ENCODE data around the gene ARHGEF16. TPM values are rescaled to one million over a fixed set of nuclear protein-coding genes. Genes with fewer than 3 reads are reported as not detected.

The ARHGEF16 gene
- total RNA-seq, 2 donors from 2014 or later, result 47.7 to 64.7 TPM

- H3K27ac Mint-ChIP-seq, result no peak overlapping the region
- H3K9me3 ChIP-seq (ENCODE audit: control insufficient read depth, low read length), result no peaks in the 10 kb centered on the region
- DNase-seq, result no peak
- peaks cover 2% of the 10 kb centered on the region for H3K4me1 Mint-ChIP-seq
- no peaks in the 10 kb centered on the region for H3K27me3 ChIP-seq (ENCODE audit: control insufficient read depth, insufficient read depth, low read length, poor library complexity, severe bottlenecking)
- no peaks in the 10 kb centered on the region for H3K36me3 ChIP-seq (ENCODE audit: control insufficient read depth, insufficient read depth, low read length)
- WGBS, 2 experiments (ENCODE audit: insufficient coverage in 1 of 2, insufficient read length in 1 of 2), result 92 to 95% methylated on average over 8 to 13 of the region's 13 CpGs
- no peaks in the 10 kb centered on the region for H3K36me3 Mint-ChIP-seq (ENCODE audit: low read depth)
- H3K4me1 ChIP-seq (ENCODE audit: control insufficient read depth, insufficient read depth, low read length), result no peaks in the 10 kb centered on the region
- no peak overlapping the region for H3K27ac ChIP-seq (ENCODE audit: low read depth, low read length)
- H3K4me3 Mint-ChIP-seq, result no peak overlapping the region
- no peak overlapping the region for H3K9ac ChIP-seq (ENCODE audit: extremely low read depth, low read length, poor library complexity, severe bottlenecking)
- H3K9me3 Mint-ChIP-seq, result no peaks in the 10 kb centered on the region
- no peaks in the 10 kb centered on the region for H3K27me3 Mint-ChIP-seq (ENCODE audit: insufficient read depth)
- no peak overlapping the region for H3K4me3 ChIP-seq (ENCODE audit: low read length)
- no peak for TF ChIP-seq CTCF (conservative IDR thresholded peaks at IDR 0.05)
Measured at GRCh38 chr1:3429320-3429719, 25.1 kb upstream of the ARHGEF16 start.

- Histone ChIP-seq H3K27me3 (ENCODE audit: control insufficient read depth, insufficient read depth, low read length, poor library complexity, severe bottlenecking) (no peaks in the 10 kb centered on the region), H3K9me3 (ENCODE audit: control insufficient read depth, low read length) (no peaks in the 10 kb centered on the region), H3K4me3 (ENCODE audit: low read length) (no peak overlapping the region), H3K9ac (ENCODE audit: extremely low read depth, low read length, poor library complexity, severe bottlenecking) (no peak overlapping the region), H3K27ac (ENCODE audit: low read depth, low read length) (no peak overlapping the region), H3K4me1 (ENCODE audit: control insufficient read depth, insufficient read depth, low read length) (no peaks in the 10 kb centered on the region), H3K36me3 (ENCODE audit: control insufficient read depth, insufficient read depth, low read length) (no peaks in the 10 kb centered on the region)
- H3K27ac Mint-ChIP-seq, result no peak overlapping the region
- H3K27me3 Mint-ChIP-seq (ENCODE audit: insufficient read depth), result no peaks in the 10 kb centered on the region
- H3K36me3 Mint-ChIP-seq (ENCODE audit: low read depth), result no peaks in the 10 kb centered on the region
- peaks cover 2% of the 10 kb centered on the region for H3K4me1 Mint-ChIP-seq
- no peak for DNase-seq
- no peak overlapping the region for H3K4me3 Mint-ChIP-seq
- WGBS, 2 experiments (ENCODE audit: insufficient coverage in 1 of 2, insufficient read length in 1 of 2), result 84 to 91% methylated on average over 11 to 16 of the region's 16 CpGs
- H3K9me3 Mint-ChIP-seq, result no peaks in the 10 kb centered on the region
- no peak for TF ChIP-seq CTCF (conservative IDR thresholded peaks at IDR 0.05)
Measured at GRCh38 chr1:3429766-3430165, 24.7 kb upstream of the ARHGEF16 start.

GRCh38 chr1:3430406-3430805 lies 24.1 kb upstream of the ARHGEF16 start:
- WGBS, 2 experiments (ENCODE audit: insufficient coverage in 1 of 2, insufficient read length in 1 of 2), result 93 to 100% methylated on average over 3 to 19 of the region's 19 CpGs
- no peaks in the 10 kb centered on the region for H3K36me3 Mint-ChIP-seq (ENCODE audit: low read depth)

More at GRCh38 chr1:3430406-3430805, 24.1 kb upstream of the ARHGEF16 start:
- no peaks in the 10 kb centered on the region for H3K9me3 Mint-ChIP-seq
- no peak for TF ChIP-seq CTCF (conservative IDR thresholded peaks at IDR 0.05)
- no peaks in the 10 kb centered on the region for H3K9me3 ChIP-seq (ENCODE audit: control insufficient read depth, low read length)
- H3K4me1 ChIP-seq (ENCODE audit: control insufficient read depth, insufficient read depth, low read length), result no peaks in the 10 kb centered on the region
- no peak overlapping the region for H3K27ac ChIP-seq (ENCODE audit: low read depth, low read length)
- DNase-seq, result no peak
- peaks cover 2% of the 10 kb centered on the region for H3K4me1 Mint-ChIP-seq
- no peak overlapping the region for H3K27ac Mint-ChIP-seq
- no peaks in the 10 kb centered on the region for H3K27me3 ChIP-seq (ENCODE audit: control insufficient read depth, insufficient read depth, low read length, poor library complexity, severe bottlenecking)
- no peaks in the 10 kb centered on the region for H3K27me3 Mint-ChIP-seq (ENCODE audit: insufficient read depth)
- no peak overlapping the region for H3K9ac ChIP-seq (ENCODE audit: extremely low read depth, low read length, poor library complexity, severe bottlenecking)
- no peaks in the 10 kb centered on the region for H3K36me3 ChIP-seq (ENCODE audit: control insufficient read depth, insufficient read depth, low read length)
- H3K4me3 Mint-ChIP-seq, result no peak overlapping the region
- H3K4me3 ChIP-seq (ENCODE audit: low read length), result no peak overlapping the region

Measured in endodermal cell (in vitro differentiated cells).